Type B pancreatic cell (in vitro differentiated cells): ENCODE measurements around the gene SPNS2. TPM values are rescaled to one million over a fixed set of nuclear protein-coding genes. Genes with fewer than 3 reads are reported as not detected.
A peak's percentile ranks its signal among the peaks of the same experiment; 100 is the strongest.

Source experiments
- DNase-seq: peaks from one replicate; pipeline ENCODE4 v3.0.0; 2021; ENCODE audit warnings: mixed read lengths; ENCODE audit not compliant: unreplicated experiment; ENCODE audit errors: extremely low spot score
- H3K27ac Mint-ChIP-seq: 2 replicates; pipeline ENCODE4 v1.8.0; 2021; ENCODE audit warnings: mild to moderate bottlenecking, mixed read lengths
- H3K27me3 Mint-ChIP-seq: 2 replicates; pipeline ENCODE4 v1.8.0; 2021; ENCODE audit warnings: mixed read lengths
- H3K36me3 Mint-ChIP-seq: 2 replicates; pipeline ENCODE4 v1.8.0; 2021; ENCODE audit warnings: mixed read lengths
- H3K4me1 Mint-ChIP-seq: one replicate; pipeline ENCODE4 v1.8.0; 2021; ENCODE audit warnings: mixed read lengths; ENCODE audit not compliant: unreplicated experiment
- H3K4me3 Mint-ChIP-seq: 2 replicates; pipeline ENCODE4 v1.8.0; 2021; ENCODE audit warnings: mild to moderate bottlenecking, mixed read lengths
- H3K9me3 Mint-ChIP-seq: 2 replicates; pipeline ENCODE4 v1.8.0; 2021; ENCODE audit warnings: mixed read lengths
- total RNA-seq: library from RNA; stranded (reverse); gene quantifications from 2 replicates; pipeline ENCODE4 v1.2.1, GENCODE V29; 2021; ENCODE audit warnings: low replicate concordance
- TF ChIP-seq, protein P1 (sequence below): fragments of 200-600 bp; sonication (generic); conservative IDR thresholded peaks from 2 replicates; pipeline ENCODE4 v1.5.0; 2021; ENCODE audit warnings: antibody characterized with exemption, mild to moderate bottlenecking

The SPNS2 gene
- total RNA-seq, 1 donor from 2014 or later: 16.1 TPM

DNA sequence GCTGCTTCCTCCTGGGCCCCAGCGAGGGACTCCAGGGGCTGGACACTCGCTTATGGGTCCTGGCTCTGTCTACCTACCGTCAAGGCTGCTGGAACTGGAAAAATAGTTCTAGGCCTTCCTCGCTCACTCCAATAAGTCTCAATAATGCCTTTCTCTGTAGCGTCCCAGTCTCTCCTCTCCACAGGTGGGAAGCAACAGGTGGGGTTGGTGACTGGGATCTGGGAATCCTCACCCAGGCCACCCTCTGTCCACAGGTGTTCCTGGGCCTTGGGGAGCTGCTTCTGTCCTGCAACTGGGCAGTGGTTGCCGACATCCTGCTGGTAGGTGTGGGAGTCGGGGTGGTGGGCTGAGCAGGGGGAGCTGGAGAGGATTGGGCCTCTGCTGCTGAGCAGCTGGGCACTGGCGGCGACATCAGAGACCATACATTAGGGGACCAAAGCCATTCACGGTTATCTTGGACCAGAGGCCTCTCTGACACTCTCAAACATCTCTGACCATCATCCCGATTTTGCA lies 20.3 kb upstream of the SPNS2 start:
- Mint-ChIP-seq H3K9me3 (no peaks in the 10 kb centered on the region), H3K27ac (no peak overlapping the region), H3K36me3 (no peaks in the 10 kb centered on the region), H3K4me1 (peaks cover 19% of the 10 kb centered on the region), H3K27me3 (no peaks in the 10 kb centered on the region), H3K4me3 (no peak overlapping the region)
- DNase-seq: no peak
- TF ChIP-seq, protein P1, sequence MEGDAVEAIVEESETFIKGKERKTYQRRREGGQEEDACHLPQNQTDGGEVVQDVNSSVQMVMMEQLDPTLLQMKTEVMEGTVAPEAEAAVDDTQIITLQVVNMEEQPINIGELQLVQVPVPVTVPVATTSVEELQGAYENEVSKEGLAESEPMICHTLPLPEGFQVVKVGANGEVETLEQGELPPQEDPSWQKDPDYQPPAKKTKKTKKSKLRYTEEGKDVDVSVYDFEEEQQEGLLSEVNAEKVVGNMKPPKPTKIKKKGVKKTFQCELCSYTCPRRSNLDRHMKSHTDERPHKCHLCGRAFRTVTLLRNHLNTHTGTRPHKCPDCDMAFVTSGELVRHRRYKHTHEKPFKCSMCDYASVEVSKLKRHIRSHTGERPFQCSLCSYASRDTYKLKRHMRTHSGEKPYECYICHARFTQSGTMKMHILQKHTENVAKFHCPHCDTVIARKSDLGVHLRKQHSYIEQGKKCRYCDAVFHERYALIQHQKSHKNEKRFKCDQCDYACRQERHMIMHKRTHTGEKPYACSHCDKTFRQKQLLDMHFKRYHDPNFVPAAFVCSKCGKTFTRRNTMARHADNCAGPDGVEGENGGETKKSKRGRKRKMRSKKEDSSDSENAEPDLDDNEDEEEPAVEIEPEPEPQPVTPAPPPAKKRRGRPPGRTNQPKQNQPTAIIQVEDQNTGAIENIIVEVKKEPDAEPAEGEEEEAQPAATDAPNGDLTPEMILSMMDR: no peak

DNA sequence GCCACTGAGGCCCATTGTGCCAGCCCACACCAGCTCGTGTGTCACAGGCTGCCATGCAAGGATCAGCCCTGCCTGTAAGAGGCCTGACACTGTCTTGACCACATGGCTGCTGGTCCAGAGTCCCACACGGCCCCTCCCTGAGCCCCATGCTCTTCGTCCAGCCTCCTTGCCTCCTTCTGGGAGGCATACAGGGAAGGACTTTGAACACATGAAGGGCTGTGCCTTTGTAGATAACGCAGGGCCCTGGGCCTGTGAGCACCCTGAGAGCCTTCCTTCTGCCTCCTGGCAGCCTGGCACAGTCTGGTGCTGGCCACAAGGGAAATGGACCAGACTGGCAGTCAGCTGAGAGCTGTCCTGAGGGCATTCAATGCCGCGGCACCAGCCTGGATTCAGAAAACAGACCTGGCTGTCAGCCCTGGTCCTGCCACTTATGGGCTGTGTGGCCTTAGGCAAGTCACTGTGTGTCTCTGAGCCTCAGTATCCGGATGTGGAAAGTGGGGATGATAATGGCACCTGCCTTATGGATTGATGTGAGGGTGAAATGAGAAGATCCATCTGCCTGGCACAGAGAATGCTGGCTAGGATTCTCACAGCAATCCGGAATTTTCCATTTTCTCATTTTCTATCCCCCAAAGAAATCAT lies 19.2 kb upstream of the SPNS2 start:
- TF ChIP-seq, protein P1: no peak
- no peaks in the 10 kb centered on the region for H3K36me3 Mint-ChIP-seq
- no peak for DNase-seq
- no peak overlapping the region for H3K4me3 Mint-ChIP-seq
- peaks cover 19% of the 10 kb centered on the region for H3K4me1 Mint-ChIP-seq
- H3K9me3 Mint-ChIP-seq: no peaks in the 10 kb centered on the region
- H3K27me3 Mint-ChIP-seq: peaks cover 4% of the 10 kb centered on the region
- no peak overlapping the region for H3K27ac Mint-ChIP-seq

DNA sequence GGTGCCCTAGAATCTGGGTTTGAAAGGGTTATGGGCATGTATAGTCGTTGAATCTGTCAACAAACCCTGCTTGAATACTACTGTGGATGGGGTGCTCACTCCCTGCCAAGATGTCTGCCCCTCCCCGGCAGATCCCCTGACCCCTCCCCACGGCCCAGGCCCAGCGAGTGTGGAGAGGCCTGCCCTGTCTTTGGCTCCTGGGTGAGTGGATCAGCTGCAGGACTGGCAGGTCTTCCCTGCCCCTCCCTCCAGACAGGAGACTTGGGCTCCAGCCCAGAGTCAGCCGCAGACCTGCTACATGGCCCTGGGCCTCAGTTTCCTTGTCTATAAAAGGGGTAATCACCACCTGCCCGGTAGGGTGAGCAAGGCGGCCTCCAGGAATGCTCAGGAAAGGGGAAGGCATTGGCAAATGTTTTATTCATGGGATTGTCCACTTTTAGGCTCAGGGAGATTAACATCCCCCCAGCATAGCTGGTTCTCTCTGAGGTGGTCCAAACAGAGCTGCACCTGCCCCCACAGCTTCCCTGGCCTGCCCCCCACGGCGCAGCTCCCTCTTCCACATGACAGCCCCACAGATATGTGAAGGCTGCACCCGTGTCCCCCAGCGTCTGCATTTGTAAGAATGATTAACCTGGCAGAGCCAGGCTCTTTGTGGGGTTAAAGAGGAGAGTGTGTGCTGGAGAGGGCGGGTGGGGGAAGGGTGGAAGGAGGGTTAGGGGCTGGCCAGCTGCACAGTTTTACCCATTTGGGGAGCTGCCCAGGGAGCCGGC lies 18.5 kb upstream of the SPNS2 start:
- TF ChIP-seq, protein P1: no peak
- Mint-ChIP-seq H3K4me3 (no peak overlapping the region), H3K9me3 (no peaks in the 10 kb centered on the region), H3K27me3 (peaks cover 4% of the 10 kb centered on the region), H3K4me1 (peaks cover 13% of the 10 kb centered on the region), H3K36me3 (no peaks in the 10 kb centered on the region), H3K27ac (no peak overlapping the region)
- DNase-seq: no peak

DNA sequence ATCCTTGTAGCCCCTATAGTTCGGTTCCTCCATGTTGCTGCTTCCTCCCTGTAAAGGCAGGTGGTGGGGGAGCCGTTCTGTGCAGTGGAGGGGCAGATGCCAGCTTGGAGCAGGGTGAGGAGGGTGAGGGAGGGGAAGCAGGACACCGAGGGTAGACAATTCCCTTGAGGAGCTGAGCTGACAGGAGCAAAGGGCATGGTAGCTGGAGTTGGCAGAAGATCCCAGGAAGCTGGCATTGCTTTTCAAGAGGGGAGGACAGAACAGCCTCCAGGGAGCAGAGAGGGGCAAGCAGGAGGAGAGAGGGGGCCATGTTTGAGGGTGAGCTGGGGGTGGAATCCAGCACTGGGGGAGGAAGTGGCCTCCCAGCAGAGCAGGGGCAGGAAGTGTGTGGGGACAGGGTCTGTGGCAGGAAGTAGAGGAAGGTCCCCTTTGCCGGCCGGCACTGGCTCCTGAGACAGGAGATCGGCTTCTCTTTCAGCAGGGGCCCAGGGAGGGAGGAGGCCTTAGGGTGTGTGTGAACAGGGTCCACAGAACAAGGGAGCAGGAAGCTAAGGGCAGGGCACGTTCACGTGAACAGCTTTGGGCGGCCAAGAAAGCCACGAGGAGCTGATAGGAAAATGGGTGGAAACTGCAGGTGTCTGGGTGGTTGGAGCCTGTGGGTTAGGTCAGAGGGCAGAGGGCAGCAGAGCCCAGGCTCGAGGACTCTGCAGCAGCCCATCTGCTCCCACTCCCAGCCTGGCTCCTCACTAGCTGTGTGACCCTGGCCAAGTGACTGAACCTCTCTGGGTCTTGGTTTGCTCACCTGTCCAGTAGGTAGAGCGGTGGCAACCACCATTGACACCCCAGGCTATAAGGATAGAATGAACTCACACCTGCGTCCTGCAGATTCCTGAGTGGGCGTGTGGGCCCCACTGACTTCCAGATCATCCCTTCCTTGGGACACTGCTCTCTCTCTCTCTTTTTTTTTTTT lies 17.5 kb upstream of the SPNS2 start:
- H3K9me3 Mint-ChIP-seq: no peaks in the 10 kb centered on the region
- TF ChIP-seq, protein P1: no peak
- no peak overlapping the region for H3K4me3 Mint-ChIP-seq
- no peaks in the 10 kb centered on the region for H3K36me3 Mint-ChIP-seq
- peaks cover 10% of the 10 kb centered on the region for H3K4me1 Mint-ChIP-seq
- DNase-seq: no peak
- peaks cover 4% of the 10 kb centered on the region for H3K27me3 Mint-ChIP-seq
- H3K27ac Mint-ChIP-seq: peak overlapping the region; percentile 41

DNA sequence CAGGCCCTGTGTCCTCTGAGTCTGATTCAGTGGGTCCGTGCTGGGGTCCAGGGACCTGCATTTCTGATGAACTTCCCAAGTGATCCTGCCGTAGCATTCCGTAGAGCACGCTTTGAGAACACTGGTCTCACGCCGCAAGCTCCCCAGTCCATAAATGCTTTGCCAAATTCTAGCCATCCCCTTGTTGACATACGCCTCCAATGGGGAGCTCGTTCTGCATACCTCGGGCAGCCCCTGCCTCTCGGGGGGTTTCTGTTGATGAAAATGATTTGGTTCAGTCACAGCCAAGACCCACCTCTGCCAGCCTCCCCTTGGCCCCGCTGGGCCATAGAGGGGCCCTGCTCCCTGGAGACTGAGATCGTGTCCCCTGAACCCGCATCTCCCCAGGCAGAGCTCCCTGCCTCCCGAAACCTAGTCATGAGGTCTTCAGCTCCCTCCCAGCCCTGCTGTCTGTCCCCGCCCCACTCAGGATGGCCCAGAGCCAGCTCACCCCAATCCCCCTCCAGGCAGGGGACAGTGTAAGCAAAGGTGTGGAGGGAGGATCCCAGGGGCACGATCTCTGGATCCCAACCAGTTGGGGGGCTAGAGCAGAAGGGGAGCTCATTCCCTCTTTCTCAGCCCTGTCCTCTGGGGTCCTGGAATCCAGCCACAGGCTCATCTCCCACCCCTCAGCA lies 16.2 kb upstream of the SPNS2 start:
- Mint-ChIP-seq H3K27ac (no peak overlapping the region), H3K27me3 (peaks cover 4% of the 10 kb centered on the region), H3K4me3 (no peak overlapping the region), H3K4me1 (peaks cover 10% of the 10 kb centered on the region), H3K36me3 (no peaks in the 10 kb centered on the region), H3K9me3 (no peaks in the 10 kb centered on the region)
- no peak for DNase-seq
- TF ChIP-seq, protein P1: no peak
